HG03521 (cell line): ENCODE results near the gene GREB1.

Source experiments
- ATAC-seq: cut with Tn5 transposase; IDR thresholded peaks from one replicate; pipeline ENCODE4 v1.9.1; 2021; ENCODE audit warnings: mild to moderate bottlenecking, moderate library complexity; ENCODE audit not compliant: unreplicated experiment

Gene GREB1

DNA sequence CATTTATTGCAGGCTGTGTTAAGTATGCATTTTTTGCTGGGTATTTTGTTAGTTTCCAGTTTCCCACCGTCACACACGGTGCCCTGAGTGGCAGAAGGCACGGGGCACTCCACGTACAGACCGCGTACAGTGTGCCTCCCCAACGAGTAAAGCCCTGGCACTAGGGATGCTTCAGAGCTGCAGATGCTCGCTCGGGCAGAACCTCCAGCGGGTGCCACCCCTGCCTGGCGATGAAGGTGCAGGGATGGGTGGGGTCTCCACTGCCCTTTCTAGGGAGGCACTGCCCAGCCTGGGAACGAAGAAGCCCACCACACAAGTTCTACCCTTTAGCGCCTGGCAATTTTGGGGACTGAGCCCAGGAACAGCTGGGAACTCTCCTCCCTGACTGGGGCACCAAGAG is 4.1 kb downstream of the GREB1 start:
- ATAC-seq: no peak

DNA sequence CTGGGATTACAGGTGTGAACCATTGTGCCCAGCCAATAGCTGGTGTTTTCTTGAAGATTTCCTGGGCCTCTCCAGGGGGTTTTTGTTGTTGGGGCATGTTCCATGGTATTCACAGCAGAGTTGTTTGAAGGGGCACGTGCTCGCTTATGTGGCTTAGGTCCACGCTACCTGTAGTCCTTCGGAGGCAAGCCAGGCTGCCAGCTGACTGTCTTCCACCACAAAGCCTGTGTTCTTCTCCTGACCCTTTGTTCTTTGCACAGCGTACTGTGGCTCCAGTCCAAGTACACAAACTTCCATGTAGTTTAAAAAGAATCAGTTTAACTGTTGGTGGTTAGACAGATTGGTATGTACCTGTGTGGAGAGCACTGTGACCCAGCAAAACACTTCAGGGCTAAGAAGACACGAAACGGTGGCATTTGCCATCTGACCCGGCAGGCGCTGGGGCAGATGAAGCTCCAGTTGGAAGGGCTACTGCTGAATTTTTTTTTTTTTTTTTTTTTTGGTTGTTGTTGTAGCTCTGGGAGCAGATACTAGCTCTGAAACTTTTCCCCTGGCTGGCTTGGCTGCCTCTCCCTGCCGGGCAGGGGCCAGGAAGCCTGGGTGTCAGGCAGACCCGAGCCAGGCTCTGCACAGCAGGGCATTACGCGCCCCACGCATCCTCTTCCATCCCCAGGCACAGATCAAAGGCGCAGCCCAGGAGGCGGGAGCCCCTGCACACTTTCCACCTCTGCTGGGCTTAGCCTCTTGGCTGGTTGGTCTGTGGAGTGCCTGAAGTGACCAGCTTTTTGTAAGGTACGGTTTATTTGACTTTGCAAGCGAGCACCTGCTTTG is 5.7 kb downstream of the GREB1 start:
- ATAC-seq: no peak

DNA sequence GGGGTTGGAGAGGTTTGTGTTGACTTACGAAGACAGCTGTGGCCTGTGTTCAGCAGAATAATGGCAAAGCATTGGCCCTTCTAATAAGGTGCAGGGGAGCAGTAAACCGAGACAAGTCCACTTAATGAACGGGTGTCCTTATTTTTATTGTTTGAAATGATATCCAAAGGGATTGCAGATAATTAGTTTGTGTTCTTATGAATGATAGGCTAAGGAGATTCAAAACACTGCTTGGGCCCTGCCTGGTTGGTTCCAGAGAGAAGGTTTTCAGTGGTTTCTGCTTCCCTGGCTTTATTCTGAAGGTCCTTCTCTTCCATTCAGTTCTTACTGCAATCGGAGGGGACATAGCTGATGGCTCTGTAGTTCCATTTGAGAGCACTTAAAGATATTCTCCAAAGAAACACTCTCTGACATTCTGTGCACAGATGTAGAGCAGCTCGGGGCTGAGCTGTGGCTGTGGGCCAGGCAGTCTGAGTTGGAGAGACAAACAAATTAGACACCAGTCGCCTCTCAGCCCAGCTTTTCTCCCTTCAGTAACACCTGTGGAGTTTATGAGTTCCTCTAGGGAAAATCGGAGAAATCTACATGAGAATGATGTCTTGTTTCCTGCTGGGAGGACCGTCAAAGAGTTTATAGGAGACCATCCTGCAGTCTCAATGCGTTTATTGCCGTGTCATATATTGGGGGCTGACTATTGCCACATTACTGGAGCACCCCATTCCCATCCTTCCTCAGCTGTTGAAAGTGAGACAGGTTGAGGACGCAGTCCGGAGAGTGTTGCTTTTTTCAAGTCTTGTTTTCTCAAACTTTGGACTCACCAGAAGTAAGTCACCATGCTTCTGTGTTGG is 6.5 kb downstream of the GREB1 start:
- ATAC-seq: no peak

DNA sequence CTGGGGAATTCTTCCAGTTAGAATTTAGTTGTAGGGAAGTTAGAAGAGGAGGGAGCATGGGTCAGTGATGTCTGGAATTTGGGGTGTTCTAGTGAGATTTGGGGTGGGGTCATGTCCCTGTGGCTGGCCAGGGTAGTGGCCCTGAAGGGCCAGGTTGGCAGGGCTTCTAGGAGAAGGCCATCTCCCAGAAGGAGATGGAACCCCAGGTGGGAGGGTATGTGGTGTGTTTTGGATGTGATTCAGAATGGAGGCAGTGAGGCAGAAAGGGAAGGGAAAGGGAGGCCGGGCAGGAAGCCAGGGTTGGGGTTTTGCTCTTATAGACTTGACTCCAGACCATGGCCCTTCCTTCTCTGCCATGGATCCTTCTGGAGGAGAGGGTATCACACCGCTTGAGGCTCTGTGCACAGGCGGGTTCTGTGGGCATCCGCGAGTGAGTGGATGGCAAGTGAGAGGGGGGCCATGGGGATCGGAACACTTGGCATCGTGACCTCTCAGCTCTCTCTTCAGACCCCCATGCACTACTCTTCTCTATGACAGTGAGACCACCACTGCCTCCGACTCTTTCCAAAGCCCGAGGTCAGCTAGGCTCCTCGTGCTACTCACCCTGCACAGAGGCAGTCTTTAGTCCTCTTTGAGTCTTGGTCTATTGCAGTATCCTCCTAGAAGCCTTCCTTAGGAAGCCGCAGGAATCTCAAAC is 7.3 kb downstream of the GREB1 start:
- ATAC-seq: no peak

DNA sequence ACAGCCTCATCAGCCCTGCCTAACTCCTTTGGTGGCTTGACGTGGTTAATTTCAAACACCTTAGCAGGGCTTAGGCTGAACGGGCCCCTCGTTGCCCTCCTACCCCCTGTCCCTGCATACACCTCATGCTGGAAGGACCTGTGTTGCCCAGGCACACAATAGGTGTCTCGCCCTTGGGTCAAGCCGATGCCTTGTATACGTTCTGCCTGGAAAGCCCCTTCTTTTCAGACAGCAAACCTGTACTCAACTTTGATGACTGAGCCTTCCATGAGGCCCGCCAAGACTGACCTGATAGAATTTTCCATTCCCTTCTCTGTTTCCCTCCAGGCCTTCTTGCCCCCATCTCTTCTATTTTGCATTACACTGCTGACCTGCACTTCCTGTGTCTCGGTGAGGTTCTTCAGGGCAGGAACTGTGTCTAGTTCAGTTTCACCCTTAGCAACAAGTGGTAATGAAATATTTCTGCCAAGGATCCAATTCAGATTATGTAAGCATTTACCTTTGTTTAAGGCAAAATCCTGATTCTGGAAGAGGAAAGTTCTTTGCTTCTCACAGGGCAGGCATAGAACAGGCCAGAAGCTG is 7.9 kb downstream of the GREB1 start:
- no peak for ATAC-seq

DNA sequence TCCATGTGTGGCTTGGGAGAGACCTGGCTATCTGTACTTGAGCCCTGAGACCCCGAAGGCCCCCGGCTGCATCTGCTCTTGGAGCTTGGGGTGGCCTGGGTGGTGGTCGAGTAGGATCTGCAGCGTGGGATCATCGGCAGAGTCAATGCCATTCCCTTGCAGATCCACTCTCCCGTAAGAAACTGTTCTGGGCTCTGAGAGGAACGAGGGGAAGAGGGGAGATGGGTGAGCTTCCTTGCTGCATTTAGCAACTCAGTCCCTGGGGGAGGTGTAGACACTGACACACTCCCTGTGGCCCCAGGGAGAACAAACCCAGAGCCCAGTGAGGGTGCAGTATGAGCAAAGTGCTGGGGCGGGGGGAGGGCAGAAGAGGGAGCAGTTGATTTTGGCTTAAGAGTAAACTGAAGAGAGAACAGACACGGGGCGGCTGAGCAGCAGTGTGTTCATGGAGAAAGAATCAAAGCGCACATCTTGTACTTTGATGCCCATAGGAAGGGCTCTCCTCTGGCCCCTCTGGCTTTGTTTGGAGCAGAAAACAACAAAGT is 8.5 kb downstream of the GREB1 start:
- no peak for ATAC-seq

DNA sequence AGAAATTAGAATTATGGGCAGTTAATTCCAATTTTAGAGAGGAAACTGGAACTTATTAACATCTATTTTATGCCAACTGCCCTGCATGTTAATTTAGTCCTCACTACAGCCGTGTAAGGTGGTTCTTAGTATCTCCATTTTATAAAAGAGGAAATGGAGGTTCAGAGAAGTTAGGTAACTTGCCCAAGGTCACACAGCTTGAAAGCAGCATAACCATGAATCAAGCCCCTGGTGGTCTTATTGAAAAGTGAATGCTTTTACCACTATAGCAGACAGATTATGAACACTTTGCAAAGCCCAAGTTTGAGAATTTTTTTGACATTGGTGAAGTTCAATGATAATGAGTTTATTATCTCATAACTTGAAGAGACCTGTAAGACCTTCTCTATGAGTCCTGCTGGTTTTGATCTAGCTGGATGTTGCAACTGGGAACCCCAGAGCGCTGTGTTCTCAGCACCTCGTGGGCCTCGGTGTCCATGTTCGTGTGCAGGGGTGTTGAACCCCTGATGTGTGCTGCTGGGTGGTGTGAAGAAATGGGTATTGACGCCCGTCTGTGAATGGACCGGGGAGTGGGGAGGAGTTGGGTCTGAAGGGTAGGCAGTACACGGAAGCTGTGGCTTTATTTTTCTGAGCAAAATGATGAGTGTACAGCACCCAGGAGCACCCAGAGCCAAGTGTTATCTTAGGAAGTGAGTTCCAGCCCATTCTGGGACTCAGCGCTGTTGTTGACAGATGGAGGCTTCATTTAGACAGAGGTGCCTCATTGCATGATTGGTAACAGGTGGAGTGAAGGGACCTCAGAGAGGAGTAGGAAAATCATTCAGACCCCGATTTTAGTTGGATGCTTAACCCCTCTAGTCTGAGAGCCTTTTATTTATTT is 9.7 kb downstream of the GREB1 start:
- no peak for ATAC-seq

DNA sequence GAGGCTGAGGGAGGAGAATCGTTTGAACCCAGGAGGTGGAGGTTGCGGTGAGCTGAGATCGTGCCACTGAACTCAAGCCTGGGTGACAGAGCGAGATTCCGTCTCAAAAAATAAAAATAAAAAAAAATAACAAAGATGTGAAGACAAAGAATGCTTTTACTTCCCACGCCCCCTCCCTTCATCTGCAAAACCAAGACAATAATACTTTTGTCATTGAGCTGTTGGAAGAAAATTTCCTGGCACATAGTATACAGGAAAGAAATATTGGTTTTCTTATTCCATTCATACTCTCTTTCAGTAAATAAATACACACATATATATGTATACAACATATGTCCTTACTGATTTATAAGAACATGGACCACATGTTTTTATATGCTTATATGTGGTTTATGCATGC is 12.2 kb downstream of the GREB1 start:
- no peak for ATAC-seq

DNA sequence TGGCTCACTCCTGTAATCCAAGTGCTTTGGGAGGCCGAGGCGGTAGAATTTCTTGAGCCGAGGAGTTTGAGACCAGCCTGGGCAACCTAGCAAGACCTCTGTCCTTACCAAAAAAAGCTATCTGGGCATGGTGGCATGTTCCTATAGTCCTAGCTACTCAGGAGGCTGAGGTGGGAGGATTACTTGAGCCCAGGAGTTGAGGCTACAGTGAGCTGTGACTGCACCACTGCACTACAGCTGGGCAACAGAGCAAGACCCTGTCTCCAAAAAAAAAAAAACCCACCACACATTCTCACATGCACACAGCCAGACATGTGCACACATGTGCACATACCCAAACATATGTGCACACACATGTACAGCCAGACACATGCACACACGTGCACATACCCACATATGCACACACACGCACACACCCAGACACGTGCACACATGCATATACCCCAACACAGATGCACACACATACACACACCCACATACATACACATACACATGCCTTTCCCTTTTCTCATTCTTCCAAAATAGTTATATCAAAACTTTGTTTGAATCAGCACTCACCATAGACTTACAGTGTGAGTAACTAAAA is 14.2 kb downstream of the GREB1 start:
- ATAC-seq: no peak

DNA sequence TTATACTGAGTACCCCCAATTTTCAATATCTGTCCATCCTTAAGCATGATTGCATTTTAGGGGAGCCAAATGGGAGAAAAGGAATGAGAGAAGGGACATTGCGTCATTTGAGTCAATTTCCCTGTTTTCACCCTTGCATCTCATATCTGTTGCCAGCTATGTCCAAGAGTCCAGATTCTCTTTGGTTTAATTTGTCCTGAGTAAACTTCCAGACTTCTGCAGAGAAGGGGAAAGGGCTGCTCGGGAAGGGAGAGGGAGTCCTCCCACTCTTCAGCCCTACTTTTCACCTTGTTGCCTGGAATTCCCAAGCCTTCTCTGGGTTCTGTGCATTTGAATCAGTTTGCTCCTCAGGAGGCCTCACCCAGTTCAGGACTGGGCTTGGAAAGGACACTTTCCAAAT is 16.5 kb downstream of the GREB1 start:
- no peak for ATAC-seq

DNA sequence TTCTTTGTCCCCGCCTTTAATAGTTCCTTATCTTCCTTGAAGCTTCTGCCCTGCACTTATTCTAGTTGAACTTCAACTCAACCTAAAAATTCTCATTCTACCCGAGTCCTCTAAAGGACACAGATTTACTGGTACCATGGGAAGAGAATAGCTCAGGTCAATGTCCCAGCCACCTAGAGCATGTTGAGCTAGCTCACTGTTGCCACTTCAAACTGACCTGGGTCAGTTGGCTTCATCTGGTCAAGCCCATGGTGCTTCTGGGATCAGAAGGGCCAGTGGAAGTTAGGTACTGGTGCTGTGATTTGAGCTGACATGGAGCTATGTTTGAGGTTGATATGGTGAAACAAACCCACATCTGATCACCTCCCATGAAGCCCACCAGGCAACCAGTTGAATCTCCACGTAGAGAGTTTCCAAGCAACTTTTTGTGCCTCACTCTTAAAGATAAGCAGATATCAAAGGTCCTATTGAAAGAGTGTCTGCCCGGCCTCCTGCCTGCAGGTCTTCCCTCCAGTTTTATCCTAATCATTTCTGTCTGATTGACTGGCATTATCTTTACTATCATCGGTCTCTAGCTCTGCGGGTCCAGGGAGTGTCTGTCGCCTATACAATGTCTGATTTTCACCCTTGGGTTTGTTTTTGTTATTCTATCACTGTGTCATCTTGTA is 17.2 kb downstream of the GREB1 start:
- ATAC-seq: no peak

DNA sequence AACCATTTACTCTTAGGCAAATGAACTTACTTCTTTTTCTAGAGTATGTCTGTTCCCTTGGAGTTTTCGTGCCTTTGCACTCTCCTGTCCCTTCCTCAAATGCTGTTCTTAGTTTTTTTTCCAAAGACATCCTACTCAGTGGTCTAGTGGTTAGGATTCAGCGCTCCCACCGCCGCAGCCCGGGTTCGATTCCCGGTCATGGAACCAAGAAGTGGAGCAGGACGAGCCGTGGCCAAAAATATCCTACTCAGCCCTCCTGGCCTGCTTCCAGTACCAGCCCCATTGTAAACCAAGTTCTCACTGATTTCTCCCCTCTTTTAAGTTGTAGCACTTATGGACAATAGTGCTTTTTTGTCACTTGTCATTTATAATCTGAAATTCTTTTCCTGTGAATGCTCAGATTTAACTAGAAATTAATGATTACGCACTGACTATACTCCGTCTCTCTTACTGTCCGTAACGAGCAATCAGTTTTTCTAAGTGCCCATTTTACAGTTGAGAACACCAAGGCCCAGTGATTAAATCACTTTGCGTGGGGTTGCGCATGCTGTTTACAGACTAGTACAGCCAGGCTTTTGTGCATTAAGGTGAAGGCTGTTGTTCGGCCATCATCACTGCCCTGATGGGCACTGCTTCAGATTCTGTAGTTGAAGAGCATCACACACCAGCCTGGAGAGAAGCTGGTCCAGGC is 17.9 kb downstream of the GREB1 start:
- no peak for ATAC-seq

DNA sequence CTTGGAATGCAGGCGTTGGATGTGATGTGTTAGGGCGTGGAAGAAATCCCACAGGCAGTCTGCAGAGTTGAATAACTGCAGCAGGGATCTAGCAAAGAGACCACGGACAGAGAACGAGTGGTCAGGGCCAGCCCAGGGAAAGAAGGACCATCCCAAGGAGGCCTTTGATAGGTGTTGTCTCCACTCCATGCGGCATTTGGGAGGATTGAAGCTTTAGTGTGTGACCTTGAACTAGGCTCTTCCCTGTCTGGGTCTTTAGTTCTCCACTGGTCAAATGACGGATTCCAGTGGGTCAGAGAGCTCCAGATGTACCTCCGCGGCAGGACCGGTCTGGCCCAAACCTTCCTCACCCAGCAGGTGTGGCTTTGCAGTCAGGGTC is 18.4 kb downstream of the GREB1 start:
- ATAC-seq: no peak

DNA sequence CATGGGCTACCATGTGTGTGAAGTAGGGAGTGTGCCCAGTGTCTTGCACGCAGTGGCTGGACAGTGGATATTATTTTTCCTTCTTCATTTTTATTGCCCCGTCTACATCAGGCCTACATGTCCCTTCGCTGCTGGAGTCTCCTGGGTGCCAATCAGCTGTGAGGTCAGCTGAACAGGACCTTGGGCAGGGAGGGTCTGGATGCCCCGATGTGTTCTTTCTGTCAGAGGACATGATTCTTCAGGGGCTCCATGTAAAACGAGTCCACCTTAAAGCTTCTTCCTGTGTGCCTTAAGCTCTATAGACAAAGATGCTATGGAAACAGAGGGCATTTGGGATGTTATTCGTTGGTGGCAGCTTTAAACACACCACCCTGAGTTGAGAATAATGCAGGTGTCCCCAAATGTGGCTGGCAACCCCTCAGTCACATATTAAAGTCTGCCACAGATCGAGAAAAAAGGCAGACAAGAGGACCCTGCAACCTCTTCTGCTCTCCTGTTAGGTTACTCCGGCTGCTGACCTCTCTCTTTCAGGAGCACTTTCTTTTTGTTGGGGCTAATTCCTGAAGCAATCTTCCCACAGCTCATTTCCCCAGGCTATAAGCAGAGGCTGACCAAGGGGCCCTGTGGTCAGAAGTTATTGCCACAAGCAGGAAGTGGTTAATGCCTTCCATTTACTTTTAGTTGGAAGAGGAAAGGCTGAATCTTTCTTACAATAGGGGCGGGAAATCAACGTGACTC is 20.0 kb downstream of the GREB1 start:
- ATAC-seq: no peak

DNA sequence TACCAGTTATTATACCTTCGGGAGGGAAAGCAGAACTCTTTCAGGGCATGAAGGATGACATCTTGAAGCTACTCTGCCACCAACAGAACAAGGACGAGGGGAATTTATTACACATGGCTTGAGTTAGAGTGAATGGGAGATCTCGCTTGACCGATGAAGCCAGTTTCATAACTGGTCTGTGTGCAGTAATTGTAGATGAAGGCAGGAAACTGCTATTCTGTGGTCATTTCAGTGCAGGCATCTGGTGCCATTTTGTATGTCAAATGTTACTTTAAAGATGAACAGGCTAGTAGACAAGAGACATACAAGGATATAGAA is 20.5 kb downstream of the GREB1 start:
- no peak for ATAC-seq

DNA sequence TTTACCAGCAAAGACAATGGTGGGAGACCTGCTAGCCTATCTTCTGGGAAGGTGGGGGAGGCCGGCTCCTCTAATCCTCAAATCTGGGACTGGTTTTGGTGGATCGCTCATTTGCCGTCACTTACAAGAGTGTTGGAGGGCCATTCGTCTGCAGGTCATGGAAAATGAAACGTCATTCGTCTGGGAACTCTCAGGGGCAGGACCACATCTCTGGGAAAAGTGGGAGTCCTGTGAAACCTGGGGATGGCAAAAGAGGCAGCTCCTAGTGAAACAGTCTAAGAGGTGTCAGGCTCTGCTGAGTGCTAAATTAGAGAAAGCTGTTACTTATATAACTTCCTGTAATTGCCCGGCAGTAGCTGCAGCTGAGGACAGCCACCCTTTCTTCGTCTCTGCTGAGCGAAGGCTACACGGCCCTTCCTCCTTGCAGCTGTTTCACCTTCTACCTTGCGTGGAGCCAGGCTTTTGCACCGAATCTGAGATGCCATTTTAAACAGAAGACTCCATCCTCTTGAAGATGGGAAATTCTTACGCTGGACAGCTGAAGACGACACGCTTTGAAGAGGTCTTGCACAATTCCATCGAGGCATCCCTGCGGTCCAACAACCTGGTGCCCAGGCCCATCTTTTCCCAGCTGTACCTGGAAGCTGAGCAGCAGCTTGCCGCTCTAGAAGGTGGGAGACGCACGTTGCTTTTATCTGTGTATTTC is 22.4 kb downstream of the GREB1 start:
- no peak for ATAC-seq

DNA sequence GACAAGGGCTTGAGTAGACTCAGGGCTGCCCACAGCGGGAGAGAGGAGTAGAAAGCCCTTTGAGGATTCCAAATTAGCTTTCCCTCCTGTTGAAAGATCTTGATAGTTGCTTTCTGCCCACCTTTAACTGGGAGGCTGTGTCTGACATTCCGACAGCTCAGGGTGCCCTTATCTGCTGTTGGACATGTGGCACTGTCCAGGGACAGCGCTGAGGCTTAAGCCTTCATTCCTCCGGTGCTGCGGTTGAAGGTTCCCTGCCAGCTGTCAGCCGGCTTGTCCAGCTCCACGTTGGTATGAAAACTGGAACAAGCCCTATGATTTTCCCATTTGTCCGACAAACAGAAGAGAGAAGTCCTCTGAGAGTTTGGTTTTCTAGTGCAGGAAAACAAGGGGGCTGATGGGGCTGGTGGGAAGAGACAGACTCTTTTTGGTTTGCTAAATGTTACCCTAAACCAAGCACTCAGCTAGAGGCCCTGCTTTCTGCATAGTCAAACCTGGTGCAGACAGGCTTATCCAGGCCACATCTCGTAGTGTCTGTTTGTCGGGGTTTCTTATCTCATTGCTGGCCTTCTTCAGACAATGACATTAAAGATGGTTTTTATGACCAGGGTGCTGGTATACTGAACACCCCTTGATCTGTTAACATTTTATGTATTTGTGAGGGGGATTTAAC is 24.5 kb downstream of the GREB1 start:
- no peak for ATAC-seq
